MM.1S (cell line): ENCODE data around the gene ACLY.
"Not testable (repeated sequence)": the region's sequence is repeated elsewhere in the genome, so short reads cannot be mapped to it uniquely, and the experiment has no call there.

Source experiments
- CTCF ChIP-seq: fragments of 300-600 bp; sonication (generic); IDR thresholded peaks from 2 replicates; pipeline ENCODE4 v1.5.1; 2016; ENCODE audit warnings: antibody characterized with exemption, low read length, mixed read lengths
- EZH2 ChIP-seq: fragments of 300-600 bp; sonication (generic); optimal IDR thresholded peaks from 2 replicates; pipeline ENCODE3; 2017; ENCODE audit warnings: low read depth, mild to moderate bottlenecking, antibody characterized with exemption, low read length, mixed read lengths

GRCh38 chr17:41930833-41931156 lies 12.0 kb upstream of the ACLY start:
- not testable (repeated sequence) for TF ChIP-seq CTCF, EZH2
